ENCODE measurements around the gene ARMC3. TPM values are rescaled to one million over a fixed set of nuclear protein-coding genes. Genes with fewer than 3 reads are reported as not detected.
A peak's percentile ranks its signal among the peaks of the same experiment; 100 is the strongest.
"Not testable (repeated sequence)": the region's sequence is repeated elsewhere in the genome, so short reads cannot be mapped to it uniquely, and the experiment has no call there.

The ARMC3 gene
- total RNA-seq, 4 donors from 2014 or later = 0.34 to 51.2 (median 16.3) TPM; not detected in 1

GRCh38 chr10:23060918-23061317 is 133.1 kb downstream of the ARMC3 start:
- intact Hi-C loops (cut with DNase I; ENCODE audit: low total_unique reads) = no loop called here
- no peak for DNase-seq
- Histone ChIP-seq H3K4me3 (no peak overlapping the region), H3K4me1 (peaks cover 0 to 8% of the 10 kb centered on the region in 2 donors), H3K36me3 (no peaks in the 10 kb centered on the region), H3K27me3 (no peaks in the 10 kb centered on the region), H3K9me3 (no peaks in the 10 kb centered on the region), H3K27ac (no peak overlapping the region)
- TF ChIP-seq CTCF (IDR thresholded peaks at IDR 0.05) (no peak), POLR2A (IDR thresholded peaks at IDR 0.05) (no peak)

GRCh38 chr10:23063045-23063972 is 135.5 kb downstream of the ARMC3 start:
- H3K27me3 ChIP-seq = no peaks in the 10 kb centered on the region
- intact Hi-C loops (cut with DNase I; ENCODE audit: low total_unique reads) = no loop called here
- TF ChIP-seq POLR2A (IDR thresholded peaks at IDR 0.05) (no peak), CTCF (IDR thresholded peaks at IDR 0.05) (no peak)
- peak; percentile 63 to 67 for DNase-seq
- H3K4me3 ChIP-seq = peak overlapping the region in 1 of 2 donors; percentile 13
- peaks cover 0 to 8% of the 10 kb centered on the region in 2 donors for H3K4me1 ChIP-seq
- H3K9me3 ChIP-seq = no peaks in the 10 kb centered on the region
- H3K27ac ChIP-seq = peak overlapping the region; percentile 49 to 51
- H3K36me3 ChIP-seq = no peaks in the 10 kb centered on the region

- peaks cover 0 to 8% of the 10 kb centered on the region in 2 donors for H3K4me1 ChIP-seq
- intact Hi-C loops (cut with DNase I; ENCODE audit: low total_unique reads) = no loop called here
- H3K27me3 ChIP-seq = no peaks in the 10 kb centered on the region
- peak overlapping the region in 1 of 2 donors; percentile 13 for H3K4me3 ChIP-seq
- H3K36me3 ChIP-seq = no peaks in the 10 kb centered on the region
- H3K27ac ChIP-seq = peak overlapping the region; percentile 49 to 51
- no peak for TF ChIP-seq POLR2A (IDR thresholded peaks at IDR 0.05)
- DNase-seq = no peak
- H3K9me3 ChIP-seq = no peaks in the 10 kb centered on the region
These were observed 136.3 kb downstream of the ARMC3 start for GRCh38 chr10:23063973-23064812.

GRCh38 chr10:23064813-23065114 is 136.9 kb downstream of the ARMC3 start:
- peak overlapping the region; percentile 17 to 53 for H3K27ac ChIP-seq
- H3K4me1 ChIP-seq; intact Hi-C loops (cut with DNase I; ENCODE audit: low total_unique reads): not testable (repeated sequence)

GRCh38 chr10:23065181-23065948 is 137.5 kb downstream of the ARMC3 start:
- intact Hi-C loops (cut with DNase I; ENCODE audit: low total_unique reads) = no loop called here
- no peaks in the 10 kb centered on the region for H3K36me3 ChIP-seq
- no peak overlapping the region for H3K4me3 ChIP-seq
- H3K27me3 ChIP-seq = no peaks in the 10 kb centered on the region
- H3K4me1 ChIP-seq = peaks cover 0 to 8% of the 10 kb centered on the region in 2 donors
- TF ChIP-seq CTCF (IDR thresholded peaks at IDR 0.05) (no peak), POLR2A (IDR thresholded peaks at IDR 0.05) (no peak)
- no peaks in the 10 kb centered on the region for H3K9me3 ChIP-seq
- H3K27ac ChIP-seq = peak overlapping the region; percentile 17 to 53
- peak; percentile 73 to 79 for DNase-seq

More at GRCh38 chr10:23064813-23065114, 136.9 kb downstream of the ARMC3 start:
- H3K36me3 ChIP-seq, H3K27me3 ChIP-seq, H3K9me3 ChIP-seq, DNase-seq, H3K4me3 ChIP-seq: not testable (repeated sequence)

Measured in uterus (tissue), 4 donors.